Vagina (tissue), 2 donors: ENCODE data around the gene DISP3.

Experiments
- POLR2A ChIP-seq, 2 donors: fragments of 450-650 bp; IDR thresholded peaks; one replicate each; pipeline ENCODE4 v1.6.1; 2017; ENCODE audit warnings: antibody characterized with exemption in 2 of 2, mild to moderate bottlenecking in 2 of 2, moderate library complexity in 2 of 2
- POLR2AphosphoS5 ChIP-seq, 2 donors: sonication (generic); formaldehyde crosslinking; IDR thresholded peaks; one replicate each; pipeline ENCODE4 v1.9.0; 2017; ENCODE audit warnings: antibody characterized with exemption in 2 of 2, mild to moderate bottlenecking in 2 of 2, low read depth in 1 of 2; ENCODE audit not compliant: insufficient read depth in 1 of 2

GRCh38 chr1:11481019-11481418 lies 2.1 kb downstream of the DISP3 start:
- no peak for TF ChIP-seq POLR2A (IDR thresholded peaks at IDR 0.05)
- TF ChIP-seq POLR2AphosphoS5 (IDR thresholded peaks at IDR 0.05; ENCODE audit: insufficient read depth in 1 of 2, low read depth in 1 of 2): no peak
